MM.1S (cell line): ENCODE data around the gene PLPP6.

Experiments used
- DNase-seq: peaks from one replicate; pipeline ENCODE4 v3.0.0-alpha.2; 2015
- H2AFZ ChIP-seq: fragments of 300-600 bp; sonication (generic); 2 replicates; pipeline ENCODE4 v1.6.0; 2016; ENCODE audit warnings: antibody characterized with exemption, low read length
- H3F3A ChIP-seq: fragments of 300-600 bp; sonication (generic); 2 replicates; pipeline ENCODE4 v1.6.1; 2016; ENCODE audit warnings: mild to moderate bottlenecking, antibody characterized with exemption, low read length, moderate library complexity, mixed read lengths; ENCODE audit not compliant: insufficient read depth
- H3K27ac ChIP-seq: fragments of 300-600 bp; sonication (generic); 2 replicates; pipeline ENCODE4 v1.5.1; 2016; ENCODE audit warnings: mild to moderate bottlenecking, low read length
- H3K27me3 ChIP-seq: fragments of 300-600 bp; sonication (generic); replicated peaks from 2 replicates; pipeline ENCODE4 v1.6.0; 2016; ENCODE audit warnings: low read length; ENCODE audit not compliant: insufficient read depth
- H3K36me3 ChIP-seq: fragments of 300-600 bp; sonication (generic); replicated peaks from 2 replicates; pipeline ENCODE4 v1.6.1; 2016; ENCODE audit warnings: mild to moderate bottlenecking, low read length, mixed read lengths; ENCODE audit not compliant: insufficient read depth
- H3K4me1 ChIP-seq: fragments of 300-600 bp; sonication (generic); 2 replicates; pipeline ENCODE4 v1.6.1; 2016; ENCODE audit warnings: low read length, mixed read lengths
- H3K4me2 ChIP-seq: fragments of 300-600 bp; sonication (generic); 2 replicates; pipeline ENCODE4 v1.6.0; 2016; ENCODE audit warnings: low read depth, low read length
- H3K4me3 ChIP-seq: fragments of 300-600 bp; sonication (generic); 2 replicates; pipeline ENCODE4 v1.5.1; 2016; ENCODE audit warnings: low read length, mixed read lengths
- H3K79me2 ChIP-seq: fragments of 300-600 bp; sonication (generic); 2 replicates; pipeline ENCODE4 v1.6.1; 2016; ENCODE audit warnings: mixed run types, low read length, mixed read lengths
- H3K9ac ChIP-seq: fragments of 300-600 bp; sonication (generic); 2 replicates; pipeline ENCODE4 v1.6.1; 2016; ENCODE audit warnings: low read length, mixed read lengths
- H3K9me2 ChIP-seq: fragments of 300-600 bp; sonication (generic); replicated peaks from 2 replicates; pipeline ENCODE4 v1.6.1; 2016; ENCODE audit warnings: mild to moderate bottlenecking, low read length, mixed read lengths; ENCODE audit not compliant: insufficient read depth
- H3K9me3 ChIP-seq: fragments of 300-600 bp; sonication (generic); replicated peaks from 2 replicates; pipeline ENCODE4 v1.6.1; 2016; ENCODE audit warnings: mild to moderate bottlenecking, low read length, mixed read lengths; ENCODE audit not compliant: insufficient read depth
- H4K20me1 ChIP-seq: fragments of 300-600 bp; sonication (generic); 2 replicates; pipeline ENCODE4 v1.6.1; 2016; ENCODE audit warnings: mild to moderate bottlenecking, low read length, moderate library complexity, mixed read lengths; ENCODE audit not compliant: insufficient read depth
- EZH2 ChIP-seq: fragments of 300-600 bp; sonication (generic); optimal IDR thresholded peaks from 2 replicates; pipeline ENCODE3; 2017; ENCODE audit warnings: low read depth, mild to moderate bottlenecking, antibody characterized with exemption, low read length, mixed read lengths
- EZH2phosphoT487 ChIP-seq: fragments of 300-600 bp; sonication (generic); IDR thresholded peaks from 2 replicates; pipeline ENCODE4 v1.6.1; 2018; ENCODE audit warnings: antibody characterized with exemption, low read length
- TF ChIP-seq, protein P1 (sequence below): fragments of 300-600 bp; sonication (generic); IDR thresholded peaks from 2 replicates; pipeline ENCODE4 v1.5.1; 2016; ENCODE audit warnings: antibody characterized with exemption, low read length, mixed read lengths

PLPP6 gene

DNA sequence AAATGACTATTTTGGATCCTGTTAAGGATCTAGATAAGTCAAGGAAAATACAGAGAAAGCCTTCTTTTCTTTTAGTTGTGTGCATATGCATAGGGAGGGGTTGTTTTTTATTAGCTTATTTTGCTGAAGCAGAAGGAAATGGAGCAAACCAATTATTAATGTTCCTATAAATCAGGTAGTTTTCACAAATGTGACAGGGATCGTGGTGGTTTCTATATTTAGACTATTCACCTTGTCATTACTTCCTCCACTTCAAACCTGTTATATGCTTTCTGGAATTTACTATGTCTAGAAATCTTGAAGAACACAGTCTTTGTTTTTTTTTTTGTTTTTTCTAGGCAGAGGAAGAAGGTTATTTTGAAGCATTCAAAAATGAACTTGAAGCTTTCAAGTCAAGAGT is 39.4 kb downstream of the PLPP6 start:
- no peaks in the 10 kb centered on the region for H3K4me1 ChIP-seq
- no peak overlapping the region for H3K4me3 ChIP-seq
- no peak overlapping the region for H2AFZ ChIP-seq
- H3K79me2 ChIP-seq = no peaks in the 10 kb centered on the region
- H3K36me3 ChIP-seq = peaks cover 5% of the 10 kb centered on the region; the same call in 1 of the 2 replicates
- no peak overlapping the region for H3K4me2 ChIP-seq
- TF ChIP-seq EZH2phosphoT487 (no peak), EZH2 (no peak)
- TF ChIP-seq, protein P1, sequence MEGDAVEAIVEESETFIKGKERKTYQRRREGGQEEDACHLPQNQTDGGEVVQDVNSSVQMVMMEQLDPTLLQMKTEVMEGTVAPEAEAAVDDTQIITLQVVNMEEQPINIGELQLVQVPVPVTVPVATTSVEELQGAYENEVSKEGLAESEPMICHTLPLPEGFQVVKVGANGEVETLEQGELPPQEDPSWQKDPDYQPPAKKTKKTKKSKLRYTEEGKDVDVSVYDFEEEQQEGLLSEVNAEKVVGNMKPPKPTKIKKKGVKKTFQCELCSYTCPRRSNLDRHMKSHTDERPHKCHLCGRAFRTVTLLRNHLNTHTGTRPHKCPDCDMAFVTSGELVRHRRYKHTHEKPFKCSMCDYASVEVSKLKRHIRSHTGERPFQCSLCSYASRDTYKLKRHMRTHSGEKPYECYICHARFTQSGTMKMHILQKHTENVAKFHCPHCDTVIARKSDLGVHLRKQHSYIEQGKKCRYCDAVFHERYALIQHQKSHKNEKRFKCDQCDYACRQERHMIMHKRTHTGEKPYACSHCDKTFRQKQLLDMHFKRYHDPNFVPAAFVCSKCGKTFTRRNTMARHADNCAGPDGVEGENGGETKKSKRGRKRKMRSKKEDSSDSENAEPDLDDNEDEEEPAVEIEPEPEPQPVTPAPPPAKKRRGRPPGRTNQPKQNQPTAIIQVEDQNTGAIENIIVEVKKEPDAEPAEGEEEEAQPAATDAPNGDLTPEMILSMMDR = no peak
- H3K9ac ChIP-seq = no peak overlapping the region
- no peak overlapping the region for H3K27ac ChIP-seq
- H3K9me2 ChIP-seq = no peaks in the 10 kb centered on the region
- no peaks in the 10 kb centered on the region for H3F3A ChIP-seq
- DNase-seq = no peak
- no peaks in the 10 kb centered on the region for H3K27me3 ChIP-seq
- no peaks in the 10 kb centered on the region for H3K9me3 ChIP-seq
- H4K20me1 ChIP-seq = no peaks in the 10 kb centered on the region

DNA sequence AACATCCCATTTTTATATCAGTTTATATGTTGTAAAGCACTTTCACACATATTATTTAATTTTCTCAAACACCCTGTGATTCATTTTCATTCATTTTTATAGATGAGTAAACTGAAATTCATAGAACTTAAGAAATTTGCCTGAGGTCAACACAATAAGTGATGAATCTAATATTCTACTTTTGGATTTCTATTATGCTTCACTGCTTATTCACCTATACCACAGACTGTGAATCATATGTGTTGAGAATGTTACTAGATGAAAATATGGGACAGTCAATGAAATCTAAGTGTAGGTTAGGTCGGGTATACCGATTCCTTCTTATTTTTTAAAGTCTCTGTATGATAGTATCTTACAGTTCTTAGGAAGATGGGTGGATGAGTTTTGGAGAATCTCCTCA is 42.0 kb downstream of the PLPP6 start:
- Histone ChIP-seq H3K27ac (no peak overlapping the region), H3K27me3 (no peaks in the 10 kb centered on the region), H4K20me1 (no peaks in the 10 kb centered on the region), H3K9me3 (no peaks in the 10 kb centered on the region), H3K4me1 (no peaks in the 10 kb centered on the region), H3K36me3 (no peaks in the 10 kb centered on the region; the same call in 1 of the 2 replicates), H3F3A (no peaks in the 10 kb centered on the region), H3K79me2 (no peaks in the 10 kb centered on the region), H3K4me3 (no peak overlapping the region), H3K9me2 (no peaks in the 10 kb centered on the region), H3K4me2 (no peak overlapping the region), H3K9ac (no peak overlapping the region), H2AFZ (no peak overlapping the region)
- no peak for TF ChIP-seq EZH2
- DNase-seq = no peak

DNA sequence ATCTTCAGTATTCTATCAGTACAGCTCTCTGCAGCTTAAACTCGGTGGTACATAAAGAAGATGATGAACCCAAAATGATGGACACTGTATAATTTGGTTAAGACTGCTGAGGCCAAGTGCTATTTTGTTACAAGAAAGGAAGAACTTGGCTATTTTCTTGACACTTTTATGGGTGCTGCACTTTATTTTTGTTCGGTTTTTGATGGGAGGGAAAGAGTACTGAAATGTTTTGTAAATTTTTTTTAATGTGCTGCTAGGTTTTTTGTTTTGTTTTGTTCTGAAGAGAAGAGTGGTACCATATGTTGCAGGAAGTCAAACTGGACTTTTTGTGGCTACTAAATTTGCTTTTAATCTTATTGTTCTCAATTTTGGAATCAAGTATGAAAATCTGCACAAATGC is 43.9 kb downstream of the PLPP6 start:
- H3K27ac ChIP-seq = no peak overlapping the region
- H3K4me3 ChIP-seq = no peak overlapping the region
- no peaks in the 10 kb centered on the region; the same call in 1 of the 2 replicates for H3K36me3 ChIP-seq
- H3K9ac ChIP-seq = no peak overlapping the region
- no peaks in the 10 kb centered on the region for H3K79me2 ChIP-seq
- DNase-seq = no peak
- H3K4me1 ChIP-seq = no peaks in the 10 kb centered on the region
- H3F3A ChIP-seq = no peaks in the 10 kb centered on the region; the same call in 1 of the 2 replicates
- no peak overlapping the region for H2AFZ ChIP-seq
- no peak for TF ChIP-seq EZH2
- no peak for TF ChIP-seq EZH2phosphoT487
- TF ChIP-seq, protein P1 = no peak
- H3K9me2 ChIP-seq = no peaks in the 10 kb centered on the region
- H3K4me2 ChIP-seq = no peak overlapping the region
- no peaks in the 10 kb centered on the region for H4K20me1 ChIP-seq
- H3K9me3 ChIP-seq = no peaks in the 10 kb centered on the region
- no peaks in the 10 kb centered on the region for H3K27me3 ChIP-seq

DNA sequence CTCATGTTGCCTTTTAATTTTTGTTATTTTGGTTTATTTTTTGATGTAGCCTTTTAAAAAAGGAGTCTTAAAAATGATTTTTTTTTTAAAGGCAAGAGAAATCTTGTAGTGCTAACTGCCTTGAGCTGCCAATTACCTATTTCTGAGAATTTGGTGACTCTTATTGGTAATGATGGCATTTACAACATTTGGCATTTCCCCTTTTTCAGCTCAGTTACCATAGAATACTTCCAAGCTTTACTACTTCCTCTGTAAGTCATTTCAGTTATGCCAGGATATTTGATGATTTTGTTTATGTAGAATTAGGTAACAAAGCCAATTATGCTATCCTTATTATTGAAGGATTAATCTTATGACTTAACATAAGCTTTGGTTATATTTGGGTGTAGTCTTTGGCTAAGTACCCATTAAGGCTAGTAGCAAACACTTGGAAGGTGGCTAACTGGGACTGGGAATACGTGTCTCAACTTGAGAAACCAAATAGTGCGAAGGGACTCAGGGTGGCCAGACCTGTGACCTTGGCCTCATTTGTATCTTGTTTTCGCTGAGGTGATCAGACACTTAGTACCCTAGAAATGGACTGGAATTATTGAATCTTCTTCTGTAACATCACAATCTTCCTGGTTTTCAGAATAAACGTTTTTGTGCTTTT is 45.0 kb downstream of the PLPP6 start:
- DNase-seq = no peak
- no peak overlapping the region for H3K4me3 ChIP-seq
- H3F3A ChIP-seq = no peaks in the 10 kb centered on the region; the same call in 1 of the 2 replicates
- TF ChIP-seq, protein P1 = no peak
- TF ChIP-seq EZH2 = no peak
- TF ChIP-seq EZH2phosphoT487 = no peak
- H2AFZ ChIP-seq = no peak overlapping the region
- no peaks in the 10 kb centered on the region for H3K4me1 ChIP-seq
- no peaks in the 10 kb centered on the region for H3K79me2 ChIP-seq
- no peaks in the 10 kb centered on the region for H3K9me3 ChIP-seq
- no peak overlapping the region for H3K9ac ChIP-seq
- no peaks in the 10 kb centered on the region for H3K27me3 ChIP-seq
- H3K36me3 ChIP-seq = no peaks in the 10 kb centered on the region; the same call in 1 of the 2 replicates
- no peaks in the 10 kb centered on the region for H3K9me2 ChIP-seq
- no peak overlapping the region for H3K4me2 ChIP-seq
- H4K20me1 ChIP-seq = no peaks in the 10 kb centered on the region
- H3K27ac ChIP-seq = no peak overlapping the region
